HG02938 (cell line): ENCODE data around the gene AHI1.

Experiments used
- ATAC-seq: cut with Tn5 transposase; IDR thresholded peaks from one replicate; pipeline ENCODE4 v1.9.1; 2021; ENCODE audit warnings: mild to moderate bottlenecking, moderate library complexity; ENCODE audit not compliant: unreplicated experiment

AHI1 gene

DNA sequence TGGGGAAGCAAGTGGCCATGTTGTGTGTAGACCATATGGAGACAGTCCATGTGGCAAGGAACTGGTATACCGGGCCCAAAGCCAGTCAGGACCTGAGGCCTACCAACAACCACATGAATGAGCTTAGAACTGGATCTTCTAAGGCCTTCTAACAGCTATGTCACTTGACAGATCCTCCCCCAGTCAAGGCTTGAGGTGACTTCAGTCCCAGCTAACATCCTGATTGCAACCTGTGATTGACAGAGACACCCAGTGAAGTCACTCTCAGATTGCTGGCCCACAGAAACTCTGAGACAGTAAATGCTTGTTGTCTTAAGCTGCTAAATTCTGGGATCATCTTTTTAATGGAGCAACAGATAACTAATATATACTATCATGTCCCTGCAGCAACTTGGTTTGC, 32.9 kb downstream of the AHI1 start:
- peak; percentile 73 for ATAC-seq

- no peak for ATAC-seq
These were observed 36.3 kb downstream of the AHI1 start for GRCh38 chr6:135461208-135461607.

- no peak for ATAC-seq
These were observed 39.5 kb downstream of the AHI1 start for GRCh38 chr6:135458051-135458450.

- ATAC-seq, result no peak
These were observed 45.8 kb downstream of the AHI1 start for GRCh38 chr6:135451617-135452190.

GRCh38 chr6:135449246-135449645, 48.3 kb downstream of the AHI1 start:
- no peak for ATAC-seq

GRCh38 chr6:135440087-135440792, 57.3 kb downstream of the AHI1 start:
- ATAC-seq, result peak; percentile 66

DNA sequence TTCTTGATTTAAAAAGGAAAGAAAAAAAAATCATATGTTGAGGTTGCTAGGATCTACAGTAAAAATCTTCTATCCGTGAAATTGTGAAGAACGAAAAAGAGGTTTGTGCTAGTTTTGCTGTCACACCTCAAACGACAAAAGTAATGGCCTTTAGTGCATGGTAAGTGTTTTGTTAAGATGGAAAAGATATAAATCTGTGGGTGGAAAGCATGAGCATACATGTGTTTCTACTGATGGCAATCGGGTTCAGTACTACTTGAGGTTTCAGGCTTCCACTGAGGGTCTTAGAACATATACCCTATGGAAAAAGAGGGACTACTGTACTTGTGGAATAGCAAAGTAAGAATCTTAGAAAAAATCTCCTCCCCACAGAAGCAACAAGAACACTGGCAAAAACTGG, 58.0 kb downstream of the AHI1 start:
- ATAC-seq, result no peak

- ATAC-seq, result no peak
These were observed 58.5 kb downstream of the AHI1 start for GRCh38 chr6:135438907-135439535.

DNA sequence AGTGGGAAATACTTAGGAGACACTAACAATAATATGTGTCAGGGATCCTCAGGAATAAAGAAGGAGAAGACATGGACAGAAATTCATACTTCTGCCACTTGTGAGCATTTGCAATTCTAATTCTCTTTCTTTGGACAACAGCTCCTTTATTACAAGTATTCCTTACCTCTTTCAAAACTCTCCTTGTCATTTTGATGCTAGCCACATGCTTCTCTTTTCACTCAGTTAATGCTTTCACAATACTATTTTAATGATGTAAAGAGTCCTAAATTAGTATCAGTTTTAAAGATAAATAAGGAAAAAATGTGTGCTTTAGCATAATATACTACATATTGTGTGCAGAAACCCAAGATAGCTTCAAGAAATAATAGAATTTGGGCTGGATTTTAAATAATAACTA, 62.5 kb downstream of the AHI1 start:
- ATAC-seq, result no peak

DNA sequence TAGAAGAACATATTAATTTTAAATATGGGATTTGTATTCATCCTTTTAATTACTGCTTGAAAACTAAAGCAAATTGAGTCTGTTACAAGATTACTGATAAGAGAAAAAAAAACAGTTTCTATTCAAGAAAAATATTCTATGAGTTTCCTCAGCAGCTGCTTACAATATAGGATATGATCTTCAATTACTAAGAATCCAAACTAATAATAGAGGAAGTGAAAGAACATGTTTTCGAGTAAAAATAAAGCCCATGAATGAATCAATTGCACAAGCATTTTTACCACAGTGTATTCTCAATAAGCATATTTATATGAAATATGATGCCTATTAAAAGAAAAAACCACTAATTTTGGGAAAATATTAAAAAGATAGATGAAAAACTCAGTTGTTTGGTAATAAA, 63.4 kb downstream of the AHI1 start:
- ATAC-seq, result no peak

DNA sequence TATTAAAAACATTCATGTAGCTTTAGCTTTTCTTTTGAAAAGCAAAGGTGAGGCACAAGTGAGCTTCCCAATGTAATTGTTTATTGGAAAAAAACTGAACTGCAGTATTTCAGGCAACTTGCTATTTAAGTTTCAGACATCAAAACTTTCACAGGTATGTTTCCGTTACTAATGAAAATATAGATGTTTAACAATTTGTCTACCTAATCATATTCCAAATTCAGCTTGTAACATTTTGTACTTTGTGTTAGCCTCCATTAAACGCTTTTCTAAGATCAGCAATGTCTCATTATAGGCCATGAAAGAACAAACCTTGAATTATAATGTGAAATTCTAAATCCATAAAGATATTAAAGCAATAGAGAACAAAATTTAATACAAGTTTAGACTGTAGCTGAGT, 69.5 kb downstream of the AHI1 start:
- ATAC-seq, result no peak

GRCh38 chr6:135426833-135427232, 70.7 kb downstream of the AHI1 start:
- no peak for ATAC-seq

DNA sequence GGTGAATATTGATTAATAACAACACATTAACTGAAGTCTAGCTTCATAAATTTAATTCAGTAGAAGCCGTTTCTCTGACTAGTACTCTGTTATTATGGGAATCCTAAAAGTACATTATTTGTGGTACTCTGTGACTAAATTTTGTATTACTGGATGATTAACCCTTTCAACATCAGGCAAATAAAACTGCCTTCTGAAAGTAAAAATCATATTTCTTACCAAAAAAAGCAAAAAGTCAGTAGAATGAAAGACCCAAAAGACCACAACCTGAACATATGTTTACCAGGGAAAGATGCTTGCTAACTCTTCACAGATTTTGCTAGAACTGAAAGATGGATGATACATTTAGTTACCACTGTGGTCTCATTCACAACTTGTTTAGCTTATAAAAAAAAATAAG, 73.2 kb downstream of the AHI1 start:
- no peak for ATAC-seq

- peak; percentile 72 for ATAC-seq
These were observed 73.9 kb downstream of the AHI1 start for GRCh38 chr6:135423649-135424128.

GRCh38 chr6:135419162-135419561, 78.4 kb downstream of the AHI1 start:
- no peak for ATAC-seq

DNA sequence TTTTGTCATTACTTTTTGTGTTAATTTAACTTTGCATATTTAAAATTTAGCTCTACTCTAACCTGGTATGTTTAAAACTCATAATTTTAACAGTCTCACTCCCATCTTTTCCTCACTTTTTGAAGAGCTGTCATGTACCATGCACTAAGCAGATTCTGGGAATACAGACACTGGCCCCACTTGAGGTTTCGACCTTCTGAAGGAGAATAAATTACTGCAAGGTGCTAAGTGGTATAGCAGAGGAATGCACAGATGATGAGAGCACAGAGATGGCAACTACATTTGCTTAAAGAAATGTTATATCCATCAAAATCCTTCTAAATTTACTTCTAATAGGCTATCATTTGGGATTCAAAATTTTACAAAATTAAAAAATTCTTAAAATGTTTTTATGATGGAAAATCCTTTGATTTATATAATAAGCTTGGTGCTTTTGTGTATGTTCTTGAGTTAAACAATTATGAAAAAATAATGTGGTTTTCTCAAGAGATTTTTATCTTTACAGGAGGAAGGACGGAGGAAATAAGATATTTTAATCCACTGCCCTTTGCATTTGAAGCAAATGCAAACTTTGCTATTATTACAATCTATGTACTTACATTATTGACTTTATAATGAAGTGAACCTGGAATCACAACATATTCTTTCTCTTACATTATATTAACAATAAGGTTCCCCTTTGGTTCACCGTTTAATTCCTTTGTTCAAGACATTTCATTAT, 79.3 kb downstream of the AHI1 start:
- ATAC-seq, result no peak

DNA sequence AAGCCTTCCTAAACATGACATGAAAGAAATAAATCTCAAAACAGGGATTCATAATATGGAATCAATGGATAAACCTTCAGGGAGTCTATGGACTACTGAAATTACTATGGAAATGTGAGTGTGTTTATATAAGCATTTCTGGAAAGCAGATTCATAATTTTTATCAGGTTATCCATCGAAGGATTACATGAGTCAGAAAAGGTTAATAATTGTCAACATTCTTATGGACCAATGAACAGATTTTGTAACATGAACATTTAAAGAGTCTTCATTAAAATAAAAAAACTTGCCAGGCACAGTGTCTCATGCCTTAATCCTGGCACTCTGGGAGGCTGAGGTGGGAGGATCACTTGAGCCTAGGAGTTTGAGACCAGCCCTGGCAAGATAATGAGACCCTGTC, 84.8 kb downstream of the AHI1 start:
- no peak for ATAC-seq

DNA sequence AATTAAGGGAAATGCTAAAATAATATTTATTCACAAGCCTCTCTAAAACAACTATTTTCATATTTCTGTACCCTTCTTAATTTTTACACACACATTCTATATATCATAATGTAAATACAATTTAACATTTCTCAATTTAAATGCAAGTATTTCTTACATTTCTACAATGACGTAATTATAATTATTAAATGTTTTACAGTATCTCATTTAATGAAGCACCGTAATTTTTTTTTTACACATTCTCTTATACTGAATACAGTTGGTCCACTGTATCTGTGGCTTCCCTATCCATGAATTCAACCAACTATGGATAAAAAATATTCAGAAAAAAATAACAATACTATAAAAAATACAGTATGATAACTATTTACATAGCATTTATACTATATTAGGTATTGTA, 85.7 kb downstream of the AHI1 start:
- no peak for ATAC-seq

GRCh38 chr6:135411339-135411738, 86.2 kb downstream of the AHI1 start:
- no peak for ATAC-seq

DNA sequence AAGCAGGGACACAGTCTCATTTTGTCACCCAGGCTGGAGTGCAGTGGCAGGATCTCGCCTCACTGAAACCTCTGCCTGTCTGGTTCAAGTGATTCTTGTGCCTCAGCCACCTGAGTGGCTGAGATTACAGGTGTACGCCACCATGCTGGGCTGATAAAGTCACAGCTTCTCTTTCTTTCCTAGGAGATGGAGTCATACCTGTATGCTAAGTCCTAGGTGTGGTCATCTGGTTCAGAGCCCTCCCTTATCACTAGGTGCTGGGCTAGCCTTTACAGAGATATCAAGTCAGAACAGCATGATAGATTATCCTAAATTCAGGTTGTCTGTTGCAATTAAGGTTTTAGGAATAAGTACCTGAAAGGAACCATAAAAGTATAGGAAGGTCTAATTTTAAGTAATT, 86.7 kb downstream of the AHI1 start:
- ATAC-seq, result no peak

DNA sequence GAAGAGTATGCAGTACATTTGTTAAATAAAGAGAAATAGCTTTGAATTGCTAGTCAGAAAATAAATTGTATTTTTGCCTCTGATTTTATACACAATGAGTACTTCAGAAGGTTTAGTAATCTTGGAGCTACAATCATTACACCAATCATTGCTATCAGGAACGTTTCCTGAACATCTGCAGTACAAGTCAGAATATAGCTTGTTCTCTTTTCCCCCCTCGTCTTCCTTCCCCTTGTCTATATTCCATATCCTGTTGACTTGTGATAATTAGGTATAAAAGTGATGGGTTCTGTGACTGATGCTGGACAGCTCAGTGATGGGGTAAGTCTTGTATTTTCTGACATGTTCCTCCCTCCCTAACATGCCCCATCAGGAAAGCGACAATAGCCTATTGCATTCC, 94.0 kb downstream of the AHI1 start:
- ATAC-seq, result no peak

- ATAC-seq, result no peak
These were observed 95.2 kb downstream of the AHI1 start for GRCh38 chr6:135402311-135402710.
